GM20000 (cell line): ENCODE results near the gene EVI5.
"Not testable (repeated sequence)": the region's sequence is repeated elsewhere in the genome, so short reads cannot be mapped to it uniquely, and the experiment has no call there.

Source experiments
- DNase-seq: peaks from one replicate; pipeline ENCODE4 v3.0.0; 2012; ENCODE audit warnings: low spot score
- CTCF ChIP-seq: IDR thresholded peaks from 2 replicates; pipeline ENCODE4 v1.5.1; 2012; ENCODE audit warnings: mild to moderate bottlenecking, control low read depth; ENCODE audit errors: extremely low read depth, missing control alignments

EVI5 gene

GRCh38 chr1:92747735-92748134 lies 37.2 kb downstream of the EVI5 start:
- no peak for TF ChIP-seq CTCF
- DNase-seq = no peak

- not testable (repeated sequence) for DNase-seq
These were observed 38.7 kb downstream of the EVI5 start for GRCh38 chr1:92746255-92746654.

- TF ChIP-seq CTCF = no peak
- no peak for DNase-seq
These were observed 41.7 kb downstream of the EVI5 start for GRCh38 chr1:92743221-92743620.

- TF ChIP-seq CTCF = no peak
- DNase-seq = no peak
These were observed 45.0 kb downstream of the EVI5 start for GRCh38 chr1:92739669-92740524.

- DNase-seq = peak; percentile 9
- no peak for TF ChIP-seq CTCF
These were observed 48.5 kb downstream of the EVI5 start for GRCh38 chr1:92736395-92736794.

GRCh38 chr1:92730476-92730875 lies 54.4 kb downstream of the EVI5 start:
- DNase-seq = no peak
- TF ChIP-seq CTCF = no peak

GRCh38 chr1:92728697-92729096 lies 56.2 kb downstream of the EVI5 start:
- no peak for DNase-seq
- TF ChIP-seq CTCF = no peak

- DNase-seq = not testable (repeated sequence)
These were observed 61.2 kb downstream of the EVI5 start for GRCh38 chr1:92723713-92724112.
